ENCODE results near the gene RGS9BP. TPM values are rescaled to one million over a fixed set of nuclear protein-coding genes. Genes with fewer than 3 reads are reported as not detected.

The RGS9BP gene
- total and polyA plus RNA-seq, 10 of the 15 experiments (the other 5 are each of a cell fraction or from before 2014, with no cell fraction given): 0.01 to 0.10 (median 0.05) TPM; not detected in 6

DNA sequence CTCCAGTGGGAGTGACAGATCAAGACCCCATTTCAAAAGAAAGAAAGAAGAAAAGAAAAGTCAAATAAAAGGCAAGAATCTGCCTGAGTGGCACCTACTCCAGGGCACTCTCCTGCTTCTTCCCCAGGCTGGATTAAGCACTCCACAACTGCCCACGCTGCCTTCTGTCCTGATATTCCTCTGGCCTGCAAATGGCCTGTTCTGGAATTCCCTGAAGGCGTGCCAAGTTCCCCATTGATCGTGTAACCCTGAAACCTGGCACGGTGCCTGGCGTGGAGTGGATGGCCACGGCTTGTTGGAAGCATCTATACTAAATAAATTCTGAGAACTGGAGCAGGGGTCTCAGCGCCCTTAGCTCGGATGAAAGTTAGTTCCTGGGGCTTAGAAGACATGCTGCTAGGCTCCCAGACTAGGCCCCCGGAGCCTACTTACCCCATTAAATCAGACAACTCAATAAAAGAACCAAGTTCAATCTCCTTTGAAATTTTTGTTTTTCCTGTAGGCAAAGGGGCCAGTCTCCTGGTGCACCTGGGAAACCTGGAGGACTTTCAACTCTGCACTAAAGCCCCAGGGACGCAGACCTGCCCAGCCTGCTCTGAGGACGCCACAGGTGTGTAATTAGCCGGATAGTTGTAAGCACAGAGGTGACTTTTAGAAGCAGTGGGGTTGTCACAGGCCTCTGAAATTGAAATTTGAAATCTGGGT, 22.6 kb upstream of the RGS9BP start:
- no TSS peak for BruUV-seq (replicated peaks)
- CTCF ChIA-PET: no interaction called here
- Histone ChIP-seq H3K9ac (ENCODE audit: control insufficient read depth, insufficient read depth, low read length) (no peak overlapping the region), H3K9me3 (replicated peaks; ENCODE audit: control insufficient read depth, insufficient read depth, low read length) (no peaks in the 10 kb centered on the region), H3K4me2 (ENCODE audit: control insufficient read depth, insufficient read depth) (no peak overlapping the region), H3K4me3 (no peak overlapping the region), H4K20me1 (ENCODE audit: control insufficient read depth, insufficient read depth) (no peaks in the 10 kb centered on the region), H2AFZ (ENCODE audit: control insufficient read depth, low read depth, low read length) (no peak overlapping the region), H3K4me1 (ENCODE audit: control insufficient read depth, insufficient read depth, low read length) (no peaks in the 10 kb centered on the region), H3K27me3 (replicated peaks in 1 of 2; ENCODE audit: control insufficient read depth in 2 of 2, insufficient read depth in 2 of 2, low read length in 1 of 2) (no peaks in the 10 kb centered on the region), H3K36me3 (ENCODE audit: control insufficient read depth in 2 of 2, insufficient read depth in 2 of 2, low read length in 1 of 2) (peaks cover 11 to 13% of the 10 kb centered on the region in 2 experiments), H3K79me2 (ENCODE audit: control insufficient read depth, insufficient read depth, low read length) (no peaks in the 10 kb centered on the region), H3K27ac (ENCODE audit: control insufficient read depth, insufficient read depth) (no peak overlapping the region)
- SMC1A ChIA-PET (ENCODE audit: uncharacterized antibody, unreplicated experiment): no interaction called here
- POLR2A ChIA-PET: no interaction called here
- intact Hi-C loops (cut with micrococcal nuclease; ENCODE audit: unreplicated experiment) (no loop called here), in situ Hi-C loops (cut with MboI) (no loop called here)
- 94% methylated on average over 12 of the region's 12 CpGs for WGBS (ENCODE audit: insufficient coverage, insufficient replicate concordance, low lambda C conversion rate, missing lambda C conversion rate)
- ATAC-seq (no peak), FAIRE-seq (no peak), DNase-seq (ENCODE audit: low read depth, low spot score) (no peak)
- no peak for TF ChIP-seq NFYA (IDR thresholded peaks at IDR 0.05; ENCODE audit: borderline replicate concordance, low read depth, low read length)
- TF ChIP-seq KAT2A (conservative IDR thresholded peaks at IDR 0.05; ENCODE audit: control insufficient read depth, low read depth, low read length): no peak
- TF ChIP-seq RCOR1 (conservative IDR thresholded peaks at IDR 0.05; ENCODE audit: low read depth, low read length): no peak
- TF ChIP-seq FOXM1 (IDR thresholded peaks at IDR 0.05; ENCODE audit: low read depth, low read length): no peak
- TF ChIP-seq SREBF2 (IDR thresholded peaks at IDR 0.05; ENCODE audit: low read length): no peak
- no peak for TF ChIP-seq ZNF24 (IDR thresholded peaks at IDR 0.05)
- TF ChIP-seq, protein P1, sequence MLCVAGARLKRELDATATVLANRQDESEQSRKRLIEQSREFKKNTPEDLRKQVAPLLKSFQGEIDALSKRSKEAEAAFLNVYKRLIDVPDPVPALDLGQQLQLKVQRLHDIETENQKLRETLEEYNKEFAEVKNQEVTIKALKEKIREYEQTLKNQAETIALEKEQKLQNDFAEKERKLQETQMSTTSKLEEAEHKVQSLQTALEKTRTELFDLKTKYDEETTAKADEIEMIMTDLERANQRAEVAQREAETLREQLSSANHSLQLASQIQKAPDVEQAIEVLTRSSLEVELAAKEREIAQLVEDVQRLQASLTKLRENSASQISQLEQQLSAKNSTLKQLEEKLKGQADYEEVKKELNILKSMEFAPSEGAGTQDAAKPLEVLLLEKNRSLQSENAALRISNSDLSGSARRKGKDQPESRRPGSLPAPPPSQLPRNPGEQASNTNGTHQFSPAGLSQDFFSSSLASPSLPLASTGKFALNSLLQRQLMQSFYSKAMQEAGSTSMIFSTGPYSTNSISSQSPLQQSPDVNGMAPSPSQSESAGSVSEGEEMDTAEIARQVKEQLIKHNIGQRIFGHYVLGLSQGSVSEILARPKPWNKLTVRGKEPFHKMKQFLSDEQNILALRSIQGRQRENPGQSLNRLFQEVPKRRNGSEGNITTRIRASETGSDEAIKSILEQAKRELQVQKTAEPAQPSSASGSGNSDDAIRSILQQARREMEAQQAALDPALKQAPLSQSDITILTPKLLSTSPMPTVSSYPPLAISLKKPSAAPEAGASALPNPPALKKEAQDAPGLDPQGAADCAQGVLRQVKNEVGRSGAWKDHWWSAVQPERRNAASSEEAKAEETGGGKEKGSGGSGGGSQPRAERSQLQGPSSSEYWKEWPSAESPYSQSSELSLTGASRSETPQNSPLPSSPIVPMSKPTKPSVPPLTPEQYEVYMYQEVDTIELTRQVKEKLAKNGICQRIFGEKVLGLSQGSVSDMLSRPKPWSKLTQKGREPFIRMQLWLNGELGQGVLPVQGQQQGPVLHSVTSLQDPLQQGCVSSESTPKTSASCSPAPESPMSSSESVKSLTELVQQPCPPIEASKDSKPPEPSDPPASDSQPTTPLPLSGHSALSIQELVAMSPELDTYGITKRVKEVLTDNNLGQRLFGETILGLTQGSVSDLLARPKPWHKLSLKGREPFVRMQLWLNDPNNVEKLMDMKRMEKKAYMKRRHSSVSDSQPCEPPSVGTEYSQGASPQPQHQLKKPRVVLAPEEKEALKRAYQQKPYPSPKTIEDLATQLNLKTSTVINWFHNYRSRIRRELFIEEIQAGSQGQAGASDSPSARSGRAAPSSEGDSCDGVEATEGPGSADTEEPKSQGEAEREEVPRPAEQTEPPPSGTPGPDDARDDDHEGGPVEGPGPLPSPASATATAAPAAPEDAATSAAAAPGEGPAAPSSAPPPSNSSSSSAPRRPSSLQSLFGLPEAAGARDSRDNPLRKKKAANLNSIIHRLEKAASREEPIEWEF (IDR thresholded peaks at IDR 0.05; ENCODE audit: insufficient replicate concordance, low read depth, low read length): no peak
- TF ChIP-seq SMARCA5 (IDR thresholded peaks at IDR 0.05): no peak
- no peak for TF ChIP-seq POLR2AphosphoS5 (IDR thresholded peaks at IDR 0.05; ENCODE audit: low read length)
- TF ChIP-seq E2F8 (IDR thresholded peaks at IDR 0.05; ENCODE audit: low read depth, partially characterized antibody): no peak
- TF ChIP-seq LARP7 (IDR thresholded peaks at IDR 0.05): no peak
- TF ChIP-seq MAX (IDR thresholded peaks at IDR 0.05; ENCODE audit: low read depth, low read length): no peak
- no peak for TF ChIP-seq SMAD5 (IDR thresholded peaks at IDR 0.05; ENCODE audit: low read depth)
- no peak for TF ChIP-seq MEF2B (IDR thresholded peaks at IDR 0.05; ENCODE audit: partially characterized antibody, poor library complexity, severe bottlenecking)
- TF ChIP-seq SMC3 (IDR thresholded peaks at IDR 0.05; ENCODE audit: borderline replicate concordance, low read length): no peak
- no peak for TF ChIP-seq PML (IDR thresholded peaks at IDR 0.05; ENCODE audit: low read length)
- no peak for TF ChIP-seq HDAC2 (IDR thresholded peaks at IDR 0.05)
- TF ChIP-seq ZZZ3 (IDR thresholded peaks at IDR 0.05; ENCODE audit: control insufficient read depth, insufficient read length, low read depth): no peak
- no peak for TF ChIP-seq DPF2 (IDR thresholded peaks at IDR 0.05)
- RAD21 ChIA-PET (ENCODE audit: unreplicated experiment): no interaction called here
